PC-9 (cell line): ENCODE data around the gene FGF23.

Experiments used
- EZH2 ChIP-seq: fragments of 200-600 bp; sonication (generic); IDR thresholded peaks from 2 replicates; pipeline ENCODE4 v1.8.0; 2017; ENCODE audit warnings: antibody characterized with exemption, low read depth
- TF ChIP-seq, protein P1 (sequence below): fragments of 200-600 bp; sonication (generic); conservative IDR thresholded peaks from 2 replicates; pipeline ENCODE4 v1.6.1; 2017; ENCODE audit warnings: mixed run types, antibody characterized with exemption, mild to moderate bottlenecking, moderate library complexity

DNA sequence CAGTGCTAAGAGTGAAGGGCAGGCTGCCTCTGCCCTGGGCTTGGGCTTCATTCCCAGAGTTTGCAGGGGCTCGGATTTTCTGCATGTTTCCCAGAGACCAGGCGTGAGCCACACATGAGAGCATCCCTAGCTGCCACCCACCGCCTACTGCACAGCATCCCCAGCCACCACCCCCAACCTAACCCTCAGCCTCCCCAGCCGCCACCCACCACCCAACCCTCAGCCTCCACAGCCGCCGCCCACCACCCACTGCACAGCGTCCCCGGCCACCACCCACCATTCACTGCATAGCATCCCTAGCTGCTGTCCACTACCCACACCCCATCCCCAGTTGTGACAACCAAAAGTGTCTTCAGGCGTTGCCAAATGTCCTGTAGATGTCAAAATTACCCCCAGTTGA lies 43.5 kb upstream of the FGF23 start:
- TF ChIP-seq, protein P1, sequence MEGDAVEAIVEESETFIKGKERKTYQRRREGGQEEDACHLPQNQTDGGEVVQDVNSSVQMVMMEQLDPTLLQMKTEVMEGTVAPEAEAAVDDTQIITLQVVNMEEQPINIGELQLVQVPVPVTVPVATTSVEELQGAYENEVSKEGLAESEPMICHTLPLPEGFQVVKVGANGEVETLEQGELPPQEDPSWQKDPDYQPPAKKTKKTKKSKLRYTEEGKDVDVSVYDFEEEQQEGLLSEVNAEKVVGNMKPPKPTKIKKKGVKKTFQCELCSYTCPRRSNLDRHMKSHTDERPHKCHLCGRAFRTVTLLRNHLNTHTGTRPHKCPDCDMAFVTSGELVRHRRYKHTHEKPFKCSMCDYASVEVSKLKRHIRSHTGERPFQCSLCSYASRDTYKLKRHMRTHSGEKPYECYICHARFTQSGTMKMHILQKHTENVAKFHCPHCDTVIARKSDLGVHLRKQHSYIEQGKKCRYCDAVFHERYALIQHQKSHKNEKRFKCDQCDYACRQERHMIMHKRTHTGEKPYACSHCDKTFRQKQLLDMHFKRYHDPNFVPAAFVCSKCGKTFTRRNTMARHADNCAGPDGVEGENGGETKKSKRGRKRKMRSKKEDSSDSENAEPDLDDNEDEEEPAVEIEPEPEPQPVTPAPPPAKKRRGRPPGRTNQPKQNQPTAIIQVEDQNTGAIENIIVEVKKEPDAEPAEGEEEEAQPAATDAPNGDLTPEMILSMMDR, result no peak
- TF ChIP-seq EZH2, result no peak
